ENCODE data around the gene COG2.

Gene COG2

DNA sequence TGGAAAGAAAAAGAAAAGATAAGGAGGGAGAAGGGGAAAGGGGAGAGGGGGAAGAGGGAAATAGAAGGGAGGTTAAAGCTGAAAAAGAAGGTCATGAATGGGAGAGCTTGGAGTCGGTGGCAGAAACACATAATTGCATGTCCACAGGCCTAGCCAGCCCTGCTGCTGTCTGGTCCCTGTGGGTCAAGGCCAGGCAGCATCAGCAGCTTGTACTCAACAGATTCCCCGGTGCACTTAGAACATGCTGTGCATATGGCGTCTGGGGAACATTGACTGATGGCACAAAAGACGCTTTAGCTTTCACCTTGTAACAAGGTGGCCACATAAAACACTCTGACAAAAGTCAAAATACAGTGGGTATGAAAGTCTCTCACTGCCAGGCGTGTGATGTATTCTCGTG, 25.9 kb downstream of the COG2 start:
- no peak overlapping the region for H4K91ac ChIP-seq (ENCODE audit: low read length)
- no peak overlapping the region for H2BK120ac ChIP-seq (ENCODE audit: low read depth, low read length)
- H3K36me3 ChIP-seq (ENCODE audit: control insufficient read depth in 1 of 2, insufficient read depth in 2 of 2, low read depth in 1 of 2, low read length in 2 of 2): peaks cover 22 to 94% of the 10 kb centered on the region in 2 experiments
- no peak overlapping the region for H3K27ac ChIP-seq (ENCODE audit: low read length, poor library complexity, severe bottlenecking)
- H3K18ac ChIP-seq (ENCODE audit: low read depth in 1 of 2, low read length in 2 of 2): no peak overlapping the region
- H4K8ac ChIP-seq (ENCODE audit: low read length): no peak overlapping the region
- no peak overlapping the region for H3K9ac ChIP-seq (ENCODE audit: low read length)
- H3K14ac ChIP-seq (ENCODE audit: low read length in 2 of 2): no peak overlapping the region
- no peaks in the 10 kb centered on the region for H3K27me3 ChIP-seq (ENCODE audit: control insufficient read depth in 1 of 2, insufficient read depth in 1 of 2, low read length in 2 of 2)
- no peak overlapping the region for H2AK5ac ChIP-seq (ENCODE audit: low read length, severe bottlenecking)
- no peak overlapping the region for H3K4ac ChIP-seq (ENCODE audit: low read depth in 1 of 2, low read length in 2 of 2)
- no peak overlapping the region for H2BK5ac ChIP-seq (ENCODE audit: low read depth, low read length, poor library complexity, severe bottlenecking)
- H3K4me3 ChIP-seq (ENCODE audit: insufficient read depth in 1 of 2, low read depth in 1 of 2, low read length in 2 of 2): no peak overlapping the region
- H2AFZ ChIP-seq (ENCODE audit: low read depth, low read length): no peak overlapping the region
- no peak overlapping the region for H2BK15ac ChIP-seq (ENCODE audit: low read depth, poor library complexity, severe bottlenecking)
- 97% methylated on average over 6 of the region's 6 CpGs for WGBS
- no peak overlapping the region for H2BK12ac ChIP-seq (ENCODE audit: low read length in 2 of 2)
- H3K79me1 ChIP-seq (replicated peaks; ENCODE audit: low read length, poor library complexity, severe bottlenecking): peaks cover 3% of the 10 kb centered on the region
- no peaks in the 10 kb centered on the region for H3K9me3 ChIP-seq (ENCODE audit: control insufficient read depth, low read length)
- no peak overlapping the region for H3K23ac ChIP-seq (ENCODE audit: low read length in 2 of 2)
- peaks cover 1% of the 10 kb centered on the region for H3K4me1 ChIP-seq (ENCODE audit: control insufficient read depth, insufficient read depth, low read depth, low read length)
- no peak for DNase-seq
- H3K4me2 ChIP-seq (ENCODE audit: low read length, poor library complexity, severe bottlenecking): no peak overlapping the region

DNA sequence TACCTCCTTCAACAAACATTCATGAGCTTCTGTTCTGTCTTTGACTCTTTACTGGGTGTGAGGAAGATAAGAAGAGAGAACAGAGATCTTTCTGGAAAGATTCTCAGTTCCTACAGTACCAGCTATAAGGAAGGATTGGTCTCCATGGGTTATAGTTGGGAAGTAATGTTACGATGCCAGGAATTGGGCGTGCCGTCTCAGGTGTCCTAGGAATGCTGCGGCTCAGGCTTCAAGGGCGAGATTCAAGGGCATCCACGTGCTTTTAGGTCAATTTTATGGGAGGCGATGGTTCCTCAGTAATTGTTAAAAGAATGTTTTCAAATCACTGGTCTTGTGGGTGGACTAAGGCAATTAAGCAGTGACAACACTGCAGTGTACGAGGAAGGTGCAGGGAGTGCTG, 27.3 kb downstream of the COG2 start:
- DNase-seq: no peak
- Histone ChIP-seq H3K4me3 (ENCODE audit: insufficient read depth in 1 of 2, low read depth in 1 of 2, low read length in 2 of 2) (no peak overlapping the region), H3K27me3 (ENCODE audit: control insufficient read depth in 1 of 2, insufficient read depth in 1 of 2, low read length in 2 of 2) (no peaks in the 10 kb centered on the region), H3K4ac (ENCODE audit: low read depth in 1 of 2, low read length in 2 of 2) (no peak overlapping the region), H2AK5ac (ENCODE audit: low read length, severe bottlenecking) (no peak overlapping the region), H2BK5ac (ENCODE audit: low read depth, low read length, poor library complexity, severe bottlenecking) (no peak overlapping the region), H3K79me1 (replicated peaks; ENCODE audit: low read length, poor library complexity, severe bottlenecking) (peaks cover 3% of the 10 kb centered on the region), H3K27ac (ENCODE audit: low read length, poor library complexity, severe bottlenecking) (no peak overlapping the region), H2BK120ac (ENCODE audit: low read depth, low read length) (no peak overlapping the region), H3K9me3 (ENCODE audit: control insufficient read depth, low read length) (no peaks in the 10 kb centered on the region), H4K8ac (ENCODE audit: low read length) (no peak overlapping the region), H3K4me1 (ENCODE audit: control insufficient read depth, insufficient read depth, low read depth, low read length) (peaks cover 1% of the 10 kb centered on the region), H2BK15ac (ENCODE audit: low read depth, poor library complexity, severe bottlenecking) (no peak overlapping the region), H3K36me3 (ENCODE audit: control insufficient read depth in 1 of 2, insufficient read depth in 2 of 2, low read depth in 1 of 2, low read length in 2 of 2) (peaks cover 20 to 98% of the 10 kb centered on the region in 2 experiments), H2AFZ (ENCODE audit: low read depth, low read length) (no peak overlapping the region), H3K14ac (ENCODE audit: low read length in 2 of 2) (no peak overlapping the region), H4K91ac (ENCODE audit: low read length) (no peak overlapping the region), H2BK12ac (ENCODE audit: low read length in 2 of 2) (no peak overlapping the region), H3K4me2 (ENCODE audit: low read length, poor library complexity, severe bottlenecking) (no peak overlapping the region), H3K23ac (ENCODE audit: low read length in 2 of 2) (no peak overlapping the region), H3K18ac (ENCODE audit: low read depth in 1 of 2, low read length in 2 of 2) (no peak overlapping the region), H3K9ac (ENCODE audit: low read length) (no peak overlapping the region)
- 99% methylated on average over 8 of the region's 8 CpGs for WGBS

- Histone ChIP-seq H3K27me3 (ENCODE audit: control insufficient read depth in 1 of 2, insufficient read depth in 1 of 2, low read length in 2 of 2) (no peaks in the 10 kb centered on the region), H4K8ac (ENCODE audit: low read length) (no peak overlapping the region), H4K91ac (ENCODE audit: low read length) (no peak overlapping the region), H3K4me2 (ENCODE audit: low read length, poor library complexity, severe bottlenecking) (no peak overlapping the region), H3K36me3 (ENCODE audit: control insufficient read depth in 1 of 2, insufficient read depth in 2 of 2, low read depth in 1 of 2, low read length in 2 of 2) (peaks cover 11 to 98% of the 10 kb centered on the region in 2 experiments), H2AK5ac (ENCODE audit: low read length, severe bottlenecking) (no peak overlapping the region), H3K9me3 (ENCODE audit: control insufficient read depth, low read length) (no peaks in the 10 kb centered on the region), H2AFZ (ENCODE audit: low read depth, low read length) (no peak overlapping the region), H2BK5ac (ENCODE audit: low read depth, low read length, poor library complexity, severe bottlenecking) (no peak overlapping the region), H3K4me1 (ENCODE audit: control insufficient read depth, insufficient read depth, low read depth, low read length) (peaks cover 1% of the 10 kb centered on the region), H3K79me1 (replicated peaks; ENCODE audit: low read length, poor library complexity, severe bottlenecking) (peaks cover 5% of the 10 kb centered on the region), H3K4me3 (ENCODE audit: insufficient read depth in 1 of 2, low read depth in 1 of 2, low read length in 2 of 2) (no peak overlapping the region), H3K4ac (ENCODE audit: low read depth in 1 of 2, low read length in 2 of 2) (no peak overlapping the region), H3K14ac (ENCODE audit: low read length in 2 of 2) (no peak overlapping the region), H3K27ac (ENCODE audit: low read length, poor library complexity, severe bottlenecking) (no peak overlapping the region), H3K18ac (ENCODE audit: low read depth in 1 of 2, low read length in 2 of 2) (no peak overlapping the region), H2BK15ac (ENCODE audit: low read depth, poor library complexity, severe bottlenecking) (no peak overlapping the region), H2BK120ac (ENCODE audit: low read depth, low read length) (no peak overlapping the region), H2BK12ac (ENCODE audit: low read length in 2 of 2) (no peak overlapping the region), H3K9ac (ENCODE audit: low read length) (no peak overlapping the region), H3K23ac (ENCODE audit: low read length in 2 of 2) (no peak overlapping the region)
- WGBS: 98% methylated on average over 2 of the region's 2 CpGs
- no peak for DNase-seq
Measured at GRCh38 chr1:230674581-230674980, 32.3 kb downstream of the COG2 start.

- no peak overlapping the region for H2BK5ac ChIP-seq (ENCODE audit: low read depth, low read length, poor library complexity, severe bottlenecking)
- no peak overlapping the region for H3K23ac ChIP-seq (ENCODE audit: low read length in 2 of 2)
- H3K14ac ChIP-seq (ENCODE audit: low read length in 2 of 2): no peak overlapping the region
- H2BK120ac ChIP-seq (ENCODE audit: low read depth, low read length): no peak overlapping the region
- H3K27ac ChIP-seq (ENCODE audit: low read length, poor library complexity, severe bottlenecking): no peak overlapping the region
- WGBS: 80% methylated on average over 1 of the region's 1 CpG
- no peak overlapping the region for H2AK5ac ChIP-seq (ENCODE audit: low read length, severe bottlenecking)
- H3K79me1 ChIP-seq (replicated peaks; ENCODE audit: low read length, poor library complexity, severe bottlenecking): peaks cover 3% of the 10 kb centered on the region
- H3K9ac ChIP-seq (ENCODE audit: low read length): no peak overlapping the region
- no peak overlapping the region for H3K18ac ChIP-seq (ENCODE audit: low read depth in 1 of 2, low read length in 2 of 2)
- peaks cover 9 to 82% of the 10 kb centered on the region in 2 experiments for H3K36me3 ChIP-seq (ENCODE audit: control insufficient read depth in 1 of 2, insufficient read depth in 2 of 2, low read depth in 1 of 2, low read length in 2 of 2)
- H2BK15ac ChIP-seq (ENCODE audit: low read depth, poor library complexity, severe bottlenecking): no peak overlapping the region
- no peak overlapping the region for H3K4me2 ChIP-seq (ENCODE audit: low read length, poor library complexity, severe bottlenecking)
- no peak overlapping the region for H3K4me3 ChIP-seq (ENCODE audit: insufficient read depth in 1 of 2, low read depth in 1 of 2, low read length in 2 of 2)
- no peaks in the 10 kb centered on the region for H3K9me3 ChIP-seq (ENCODE audit: control insufficient read depth, low read length)
- H3K4me1 ChIP-seq (ENCODE audit: control insufficient read depth, insufficient read depth, low read depth, low read length): peaks cover 5% of the 10 kb centered on the region
- no peak overlapping the region for H4K91ac ChIP-seq (ENCODE audit: low read length)
- H2AFZ ChIP-seq (ENCODE audit: low read depth, low read length): no peak overlapping the region
- no peak overlapping the region for H2BK12ac ChIP-seq (ENCODE audit: low read length in 2 of 2)
- no peak overlapping the region for H4K8ac ChIP-seq (ENCODE audit: low read length)
- H3K27me3 ChIP-seq (ENCODE audit: control insufficient read depth in 1 of 2, insufficient read depth in 1 of 2, low read length in 2 of 2): no peaks in the 10 kb centered on the region
- no peak overlapping the region for H3K4ac ChIP-seq (ENCODE audit: low read depth in 1 of 2, low read length in 2 of 2)
- DNase-seq: no peak
Measured at GRCh38 chr1:230677200-230677599, 34.9 kb downstream of the COG2 start.
